Lung (tissue), 12 donors: Measurements from ENCODE around the gene SPRR2B. TPM values are rescaled to one million over a fixed set of nuclear protein-coding genes. Genes with fewer than 3 reads are reported as not detected.

ENCODE experiments used
- ATAC-seq: fragments of 200-7000 bp; cut with Tn5 transposase; one replicate; pipeline ENCODE4 v1.9.1; 2020; ENCODE audit warnings: moderate number of reproducible peaks; ENCODE audit not compliant: insufficient read depth, low FRiP score
- DNase-seq, 3 donors: peaks; one replicate each; pipeline ENCODE4 v3.0.0-alpha.2; 2013 to 2017
- H3K27ac ChIP-seq, 2 donors: one replicate each; pipeline ENCODE4 v1.5.1; 2013; ENCODE audit warnings: mild to moderate bottlenecking in 2 of 2, moderate library complexity in 2 of 2, control low read depth in 1 of 2, inconsistent platforms in 1 of 2, low read depth in 1 of 2, low read length in 1 of 2
- H3K27me3 ChIP-seq, 3 donors: one replicate each; pipeline ENCODE4 v1.5.1; 2013; ENCODE audit warnings: low read length in 2 of 3; ENCODE audit not compliant: control insufficient read depth in 3 of 3, insufficient read depth in 3 of 3
- H3K36me3 ChIP-seq, 4 donors: one replicate each; pipeline ENCODE4 v1.5.1; 2013; ENCODE audit warnings: low read length in 4 of 4, mild to moderate bottlenecking in 1 of 4, moderate library complexity in 1 of 4; ENCODE audit not compliant: control insufficient read depth in 4 of 4, insufficient read depth in 4 of 4
- H3K4me1 ChIP-seq, 5 donors: one replicate each; pipeline ENCODE4 v1.5.1; 2013; ENCODE audit warnings: low read length in 5 of 5, mild to moderate bottlenecking in 2 of 5, moderate library complexity in 1 of 5; ENCODE audit not compliant: control insufficient read depth in 5 of 5, insufficient read depth in 5 of 5
- H3K4me3 ChIP-seq: one replicate; pipeline ENCODE4 v1.5.1; 2013; ENCODE audit warnings: mild to moderate bottlenecking, control low read depth, moderate library complexity
- H3K9ac ChIP-seq, 2 donors: one replicate each; pipeline ENCODE4 v1.5.1; 2013; ENCODE audit warnings: low read length in 2 of 2, control low read depth in 1 of 2; ENCODE audit not compliant: insufficient read depth in 1 of 2
- H3K9me3 ChIP-seq, 4 donors: one replicate each; pipeline ENCODE4 v1.5.1; 2013; ENCODE audit warnings: low read length in 3 of 4, mild to moderate bottlenecking in 1 of 4, moderate library complexity in 1 of 4; ENCODE audit not compliant: control insufficient read depth in 4 of 4, insufficient read depth in 3 of 4
- CTCF ChIP-seq: IDR thresholded peaks from 2 replicates; pipeline ENCODE4 v1.5.1; 2012; ENCODE audit warnings: mild to moderate bottlenecking; ENCODE audit errors: control extremely low read depth, extremely low read depth
- WGBS, 2 donors: extraction: QIAGEN DNeasy Blood & Tissue Kit; methylation state at CpG; one replicate each; pipeline ENCODE4 v1.1.7; 2013; 5-methylcytosine and 5-hydroxymethylcytosine counted together
- polyA plus RNA-seq, 2 donors: library from polyadenylated mRNA; stranded (reverse); fragments of 200-250 nt; gene quantifications; one replicate each; pipeline ENCODE4 v1.2.1, GENCODE V29; 2013
- total RNA-seq, 2 donors: library from RNA; depleted of rRNA in 1 of 2; stranded (reverse); fragments of >200 nt in 1 of 2; gene quantifications; one replicate each; pipeline ENCODE4 v1.2.1, GENCODE V29; 2014 to 2021
- donor health status: control.
- donor health status: control.
- donor health status: Bipolar disorder and iron deficiency.
- donor health status: healthy.
- donor health status: DM: yes; HTN: yes; CAD: no.

SPRR2B gene
- total and polyA plus RNA-seq, 4 donors = not detected

- Histone ChIP-seq H3K9ac (no peak overlapping the region), H3K4me3 (no peak overlapping the region), H3K27ac (no peak overlapping the region), H3K36me3 (no peaks in the 10 kb centered on the region), H3K4me1 (no peaks in the 10 kb centered on the region), H3K9me3 (peaks cover 0 to 4% (median 0%) of the 10 kb centered on the region in 4 donors), H3K27me3 (no peaks in the 10 kb centered on the region)
- 71 to 83% methylated on average over 5 of the region's 5 CpGs for WGBS, 2 donors
- no peak for ATAC-seq
- DNase-seq = no peak
- TF ChIP-seq CTCF = no peak
Measured at GRCh38 chr1:153072806-153073726, 1.7 kb upstream of the SPRR2B start.

DNA sequence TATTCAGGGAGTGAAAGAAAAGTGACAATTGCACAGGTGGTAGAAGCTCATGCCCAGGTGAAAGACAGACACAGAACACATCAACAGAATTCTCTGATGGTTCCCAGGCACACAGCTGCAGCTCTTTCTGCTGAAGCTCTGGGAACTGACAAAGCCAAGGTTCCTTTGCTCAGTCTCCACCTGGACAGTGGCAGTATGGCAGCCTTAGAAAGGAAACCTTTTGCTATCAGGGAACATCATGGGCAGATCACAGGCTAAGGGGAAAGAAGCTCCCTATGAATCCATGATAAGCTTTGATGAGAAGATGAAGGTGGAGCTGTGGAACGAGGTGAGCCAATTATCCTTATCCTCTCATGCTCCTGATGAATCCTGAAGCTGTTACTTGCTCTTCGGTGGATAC lies 1.2 kb downstream of the SPRR2B start:
- Histone ChIP-seq H3K9ac (no peak overlapping the region), H3K4me1 (no peaks in the 10 kb centered on the region), H3K27me3 (no peaks in the 10 kb centered on the region), H3K4me3 (no peak overlapping the region), H3K27ac (no peak overlapping the region), H3K9me3 (peaks cover 0 to 4% (median 0%) of the 10 kb centered on the region in 4 donors), H3K36me3 (no peaks in the 10 kb centered on the region)
- WGBS, 2 donors = 69 to 73% methylated on average over 2 of the region's 2 CpGs
- ATAC-seq (no peak), DNase-seq (no peak)
- no peak for TF ChIP-seq CTCF

DNA sequence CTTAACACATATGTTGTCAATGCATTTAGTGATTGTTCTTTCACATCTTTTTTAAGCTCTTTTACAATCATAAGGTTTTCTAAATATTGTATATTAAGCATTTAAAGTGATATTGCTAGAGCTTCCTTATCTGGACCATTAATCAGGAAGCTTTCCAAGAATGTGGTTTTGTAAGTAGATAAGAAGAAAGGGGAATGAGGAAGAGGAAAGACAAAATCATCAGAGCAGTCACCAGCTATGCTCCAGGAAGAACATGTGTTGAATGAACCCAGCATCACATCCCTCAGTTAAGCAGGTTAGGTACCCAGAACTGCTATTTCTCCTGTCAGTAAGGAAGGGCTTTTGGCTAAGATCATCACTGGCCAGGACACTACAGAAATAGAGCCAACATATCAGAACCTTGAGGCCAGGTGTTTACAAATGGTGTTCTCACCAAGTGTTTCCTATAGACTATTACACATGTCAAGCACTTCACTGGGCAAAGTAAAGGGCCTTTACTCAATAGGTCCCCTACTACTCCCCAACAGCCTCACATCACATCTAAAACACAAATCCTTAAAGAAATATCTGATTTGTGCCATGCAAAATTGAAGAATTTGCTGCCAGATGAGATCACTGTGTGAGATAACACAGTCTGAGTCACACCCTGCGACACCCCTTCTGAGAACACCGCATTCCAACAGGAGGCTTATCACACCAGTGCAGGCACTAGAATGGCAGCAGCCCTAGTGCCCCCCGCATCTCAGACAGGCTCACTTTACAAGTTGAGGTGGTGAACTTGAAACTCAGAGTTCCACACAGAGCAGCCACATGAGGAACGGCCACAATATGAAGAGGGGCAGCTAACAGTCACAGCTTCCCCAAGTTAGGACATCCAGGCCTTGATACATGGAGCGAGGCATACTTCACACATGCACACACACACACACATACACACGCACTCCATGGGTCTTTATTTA lies 12.3 kb downstream of the SPRR2B start:
- no peak for TF ChIP-seq CTCF
- no peaks in the 10 kb centered on the region for H3K9me3 ChIP-seq

More for the DNA sequence above, 12.3 kb downstream of the SPRR2B start:
- no peak overlapping the region for H3K4me3 ChIP-seq
- H3K27ac ChIP-seq = no peak overlapping the region
- no peak for ATAC-seq
- no peak overlapping the region for H3K9ac ChIP-seq
- WGBS, 2 donors = 68 to 76% methylated on average over 6 of the region's 6 CpGs
- H3K4me1 ChIP-seq = no peaks in the 10 kb centered on the region
- H3K27me3 ChIP-seq = no peaks in the 10 kb centered on the region
- DNase-seq = no peak
- H3K36me3 ChIP-seq = no peaks in the 10 kb centered on the region
